Thyroid gland (tissue), 4 donors: Measurements from ENCODE around the gene USP24.
"Not testable (repeated sequence)": the region's sequence is repeated elsewhere in the genome, so short reads cannot be mapped to it uniquely, and the experiment has no call there.

ENCODE experiments used
- CTCF ChIP-seq, 6 experiments: fragments of 200-600 bp in 3 of 6; fragments of 450-650 bp in 3 of 6; sonication (generic) in 3 of 6; IDR thresholded peaks; one replicate each; pipeline ENCODE4 v1.5.1; 2016 to 2019; ENCODE audit warnings: antibody characterized with exemption in 6 of 6, mild to moderate bottlenecking in 2 of 6, inconsistent platforms in 1 of 6, moderate library complexity in 1 of 6
- POLR2A ChIP-seq, 2 donors: fragments of 450-650 bp; IDR thresholded peaks; one replicate each; pipeline ENCODE4 v1.6.1; 2017; ENCODE audit warnings: antibody characterized with exemption in 2 of 2, mild to moderate bottlenecking in 2 of 2, moderate library complexity in 1 of 2

GRCh38 chr1:55031098-55031497 is 184.1 kb downstream of the USP24 start:
- TF ChIP-seq CTCF, POLR2A (IDR thresholded peaks at IDR 0.05): not testable (repeated sequence)
